Measurements from ENCODE around the gene CYP2A6.

Gene CYP2A6

GRCh38 chr19:40803170-40803856, 46.9 kb downstream of the CYP2A6 start:
- peaks cover 84% of the 10 kb centered on the region for H3K36me3 Mint-ChIP-seq
- H3K4me1 Mint-ChIP-seq, result peaks cover 91% of the 10 kb centered on the region
- H3K9me3 Mint-ChIP-seq, result no peaks in the 10 kb centered on the region
- DNase-seq (ENCODE audit: low spot score in 2 of 2), result no peak
- peak overlapping the region; percentile 94 for H3K4me3 Mint-ChIP-seq
- no peak for ATAC-seq
- H3K27ac Mint-ChIP-seq, result peak overlapping the region; percentile 98

- H3K27ac Mint-ChIP-seq, result peak overlapping the region; percentile 98
- no peak for DNase-seq (ENCODE audit: low spot score in 2 of 2)
- H3K36me3 Mint-ChIP-seq, result peaks cover 80% of the 10 kb centered on the region
- no peak for ATAC-seq
- no peaks in the 10 kb centered on the region for H3K9me3 Mint-ChIP-seq
- peaks cover 91% of the 10 kb centered on the region for H3K4me1 Mint-ChIP-seq
- peak overlapping the region; percentile 94 for H3K4me3 Mint-ChIP-seq
These were observed 47.7 kb downstream of the CYP2A6 start for GRCh38 chr19:40802300-40803169.

GRCh38 chr19:40801426-40802299, 48.6 kb downstream of the CYP2A6 start:
- ATAC-seq, result no peak
- DNase-seq (ENCODE audit: low spot score in 2 of 2), result no peak
- H3K4me3 Mint-ChIP-seq, result peak overlapping the region; percentile 94
- peak overlapping the region; percentile 98 for H3K27ac Mint-ChIP-seq
- H3K36me3 Mint-ChIP-seq, result peaks cover 71% of the 10 kb centered on the region
- no peaks in the 10 kb centered on the region for H3K9me3 Mint-ChIP-seq
- H3K4me1 Mint-ChIP-seq, result peaks cover 86% of the 10 kb centered on the region

GRCh38 chr19:40800997-40801377, 49.3 kb downstream of the CYP2A6 start:
- Mint-ChIP-seq H3K4me1 (peaks cover 79% of the 10 kb centered on the region), H3K4me3 (peak overlapping the region; percentile 94), H3K36me3 (peaks cover 64% of the 10 kb centered on the region), H3K9me3 (no peaks in the 10 kb centered on the region), H3K27ac (peak overlapping the region; percentile 98)
- ATAC-seq (no peak), DNase-seq (ENCODE audit: low spot score in 2 of 2) (no peak)

- Mint-ChIP-seq H3K36me3 (peaks cover 62% of the 10 kb centered on the region), H3K4me1 (peaks cover 74% of the 10 kb centered on the region), H3K4me3 (peak overlapping the region; percentile 94), H3K27ac (peak overlapping the region; percentile 98), H3K9me3 (no peaks in the 10 kb centered on the region)
- ATAC-seq, result no peak
- DNase-seq (ENCODE audit: low spot score in 2 of 2), result no peak
These were observed 49.8 kb downstream of the CYP2A6 start for GRCh38 chr19:40800339-40800996.

- H3K9me3 Mint-ChIP-seq, result no peaks in the 10 kb centered on the region
- ATAC-seq (no peak), DNase-seq (ENCODE audit: low spot score in 2 of 2) (peak in 1 of 2 donors; percentile 76)
- H3K36me3 Mint-ChIP-seq, result peaks cover 56% of the 10 kb centered on the region
- H3K4me3 Mint-ChIP-seq, result peak overlapping the region; percentile 94
- H3K27ac Mint-ChIP-seq, result peak overlapping the region; percentile 98
- peaks cover 67% of the 10 kb centered on the region for H3K4me1 Mint-ChIP-seq
These were observed 50.5 kb downstream of the CYP2A6 start for GRCh38 chr19:40799558-40800338.

GRCh38 chr19:40798683-40799557, 51.3 kb downstream of the CYP2A6 start, which contains the start of gene EGLN2:
TSS of gene EGLN2 (plus strand) at chr19:40799191. CDS start at chr19:40800573, 1,382 bp downstream.
- no peaks in the 10 kb centered on the region for H3K9me3 Mint-ChIP-seq
- H3K27ac Mint-ChIP-seq, result peak within 1 kb of the TSS; percentile 98
- peak within 1 kb of the TSS; percentile 94 for H3K4me3 Mint-ChIP-seq
- peak; percentile 99 to 100 for DNase-seq (ENCODE audit: low spot score in 2 of 2)
- H3K36me3 Mint-ChIP-seq, result peaks cover 48% of the 10 kb centered on the region
- H3K4me1 Mint-ChIP-seq, result peaks cover 58% of the 10 kb centered on the region
- peak; percentile 89 for ATAC-seq

GRCh38 chr19:40797963-40798682, 52.1 kb downstream of the CYP2A6 start:
- peak overlapping the region; percentile 98 for H3K27ac Mint-ChIP-seq
- no peaks in the 10 kb centered on the region for H3K9me3 Mint-ChIP-seq
- peak overlapping the region; percentile 94 for H3K4me3 Mint-ChIP-seq
- H3K36me3 Mint-ChIP-seq, result peaks cover 46% of the 10 kb centered on the region
- peak; percentile 60 for ATAC-seq
- H3K4me1 Mint-ChIP-seq, result peaks cover 53% of the 10 kb centered on the region
- DNase-seq (ENCODE audit: low spot score in 2 of 2), result peak in 1 of 2 donors; percentile 75

- Mint-ChIP-seq H3K4me3 (peak overlapping the region; percentile 94), H3K4me1 (peaks cover 53% of the 10 kb centered on the region), H3K27ac (peak overlapping the region; percentile 98), H3K36me3 (peaks cover 47% of the 10 kb centered on the region), H3K9me3 (no peaks in the 10 kb centered on the region)
- ATAC-seq, result no peak
- no peak for DNase-seq (ENCODE audit: low spot score in 2 of 2)
These were observed 52.9 kb downstream of the CYP2A6 start for GRCh38 chr19:40797166-40797962.

Data from stimulated activated effector memory CD8-positive, alpha-beta T cell treated with anti-CD3 and anti-CD28 coated beads, Interleukin-12 subunit alpha, Interleukin-12 subunit beta, amount 100 ng/mL, for 72 hours (primary cell).